NCI-H1417 (cell line): Measurements from ENCODE around the gene TRIM54.

Source experiments
- DNase-seq, 3 experiments: peaks; one replicate each; lab custom pipeline; 2025; lab: John Stamatoyannopoulos, UW

The TRIM54 gene

GRCh38 chr2:27281855-27282559 lies at the start of gene TRIM54:
Gene TRIM54, plus strand, starts transcription at chr2:27282429. Its CDS starts 303 bp downstream, at chr2:27282732.
- DNase-seq, result no peak

- DNase-seq, result no peak
Observed at GRCh38 chr2:27233341-27233740, 48.9 kb upstream of the TRIM54 start.

- DNase-seq, result no peak
Observed at GRCh38 chr2:27236136-27236535, 46.1 kb upstream of the TRIM54 start.

- no peak for DNase-seq
Observed at GRCh38 chr2:27236626-27237025, 45.6 kb upstream of the TRIM54 start.

GRCh38 chr2:27237341-27237945 lies 44.8 kb upstream of the TRIM54 start:
- DNase-seq, result no peak

- no peak for DNase-seq
Observed at GRCh38 chr2:27238976-27239375, 43.3 kb upstream of the TRIM54 start.

GRCh38 chr2:27240406-27240805 lies 41.8 kb upstream of the TRIM54 start:
- DNase-seq, result no peak

GRCh38 chr2:27241761-27242613 lies 40.2 kb upstream of the TRIM54 start:
- DNase-seq, result no peak

- no peak for DNase-seq
Observed at GRCh38 chr2:27242614-27242951, 39.6 kb upstream of the TRIM54 start.

- DNase-seq, result no peak
Observed at GRCh38 chr2:27243391-27244130, 38.7 kb upstream of the TRIM54 start.

GRCh38 chr2:27245116-27245515 lies 37.1 kb upstream of the TRIM54 start:
- DNase-seq, result no peak

- no peak for DNase-seq
Observed at GRCh38 chr2:27245626-27246025, 36.6 kb upstream of the TRIM54 start.

GRCh38 chr2:27247893-27248292 lies 34.3 kb upstream of the TRIM54 start:
- DNase-seq, result no peak

- DNase-seq, result no peak
Observed at GRCh38 chr2:27249159-27249890, 32.9 kb upstream of the TRIM54 start.

GRCh38 chr2:27249891-27250651 lies 32.2 kb upstream of the TRIM54 start:
- peak in 1 of 3 experiments; percentile 28 for DNase-seq

GRCh38 chr2:27250652-27251379 lies 31.4 kb upstream of the TRIM54 start:
- DNase-seq, result no peak

GRCh38 chr2:27251766-27252165 lies 30.5 kb upstream of the TRIM54 start:
- DNase-seq, result no peak

- DNase-seq, result no peak
Observed at GRCh38 chr2:27255187-27255586, 27.0 kb upstream of the TRIM54 start.

- no peak for DNase-seq
Observed at GRCh38 chr2:27255660-27256059, 26.6 kb upstream of the TRIM54 start.

GRCh38 chr2:27256855-27257454 lies 25.3 kb upstream of the TRIM54 start:
- no peak for DNase-seq
